Right kidney (tissue), 9 donors: ENCODE measurements around the gene TRIM3.
"Not testable (repeated sequence)": the region's sequence is repeated elsewhere in the genome, so short reads cannot be mapped to it uniquely, and the experiment has no call there.

Source experiments
- DNase-seq: peaks from one replicate; pipeline ENCODE4 v3.0.0-alpha.2; 2016
- long read RNA-seq, 8 donors: transcript quantifications; one replicate each; lab custom pipeline, GENCODE V29; 2026

TRIM3 gene
- long read RNA-seq, donor 1, partial matches to known transcripts: 0 of 2 reads
- long read RNA-seq, donor 1, other reads (novel, unspliced or antisense): 0 of 2 reads
- long read RNA-seq, donor 2, partial matches to known transcripts: 0 of 2 reads
- long read RNA-seq, donor 2, other reads (novel, unspliced or antisense): 0 of 2 reads
- long read RNA-seq, donor 3, partial matches to known transcripts: 0 of 1 reads
- long read RNA-seq, donor 3, other reads (novel, unspliced or antisense): 0 of 1 reads
- long read RNA-seq, donor 4, partial matches to known transcripts: 0 of 1 reads
- long read RNA-seq, donor 4, other reads (novel, unspliced or antisense): 0 of 1 reads
- long read RNA-seq, donor 5: 0 reads
- long read RNA-seq, donor 6, partial matches to known transcripts: 0 of 2 reads
- long read RNA-seq, donor 6, other reads (novel, unspliced or antisense): 0 of 2 reads
- long read RNA-seq, donor 7, partial matches to known transcripts: 0 of 1 reads
- long read RNA-seq, donor 7, other reads (novel, unspliced or antisense): 0 of 1 reads
- long read RNA-seq, donor 8: 0 reads

GRCh38 chr11:6473451-6474412 is at the start of gene TRIM3:
Gene TRIM3 (minus strand): TSS chr11:6473941. CDS start chr11:6465695, 8,246 bp downstream.
- DNase-seq: peak; percentile 90

- DNase-seq: no peak
These were observed 49.5 kb upstream of the TRIM3 start for GRCh38 chr11:6523253-6523652.

- DNase-seq: not testable (repeated sequence)
These were observed 48.2 kb upstream of the TRIM3 start for GRCh38 chr11:6521946-6522345.

GRCh38 chr11:6520265-6520664 is 46.5 kb upstream of the TRIM3 start:
- DNase-seq: no peak

- no peak for DNase-seq
These were observed 43.1 kb upstream of the TRIM3 start for GRCh38 chr11:6516865-6517264.

- DNase-seq: no peak
These were observed 32.0 kb upstream of the TRIM3 start for GRCh38 chr11:6505577-6506240.

- no peak for DNase-seq
These were observed 30.4 kb upstream of the TRIM3 start for GRCh38 chr11:6504166-6504565.

GRCh38 chr11:6502382-6502781 is 28.6 kb upstream of the TRIM3 start:
- no peak for DNase-seq

GRCh38 chr11:6498544-6498943 is 24.8 kb upstream of the TRIM3 start:
- no peak for DNase-seq

- no peak for DNase-seq
These were observed 24.4 kb upstream of the TRIM3 start for GRCh38 chr11:6498121-6498520.

- DNase-seq: no peak
These were observed 23.5 kb upstream of the TRIM3 start, which contains the start of gene DNHD1 for GRCh38 chr11:6497069-6497839. Gene DNHD1 (plus strand): TSS chr11:6497280. CDS start chr11:6498216, 936 bp downstream.

GRCh38 chr11:6489306-6489705 is 15.6 kb upstream of the TRIM3 start:
- no peak for DNase-seq

GRCh38 chr11:6488821-6489220 is 15.1 kb upstream of the TRIM3 start:
- DNase-seq: no peak

GRCh38 chr11:6488342-6488741 is 14.6 kb upstream of the TRIM3 start:
- no peak for DNase-seq

GRCh38 chr11:6486938-6487337 is 13.2 kb upstream of the TRIM3 start:
- DNase-seq: no peak

GRCh38 chr11:6486256-6486655 is 12.5 kb upstream of the TRIM3 start:
- no peak for DNase-seq

- no peak for DNase-seq
These were observed 11.9 kb upstream of the TRIM3 start for GRCh38 chr11:6485661-6486060.

- DNase-seq: no peak
These were observed 9.3 kb upstream of the TRIM3 start for GRCh38 chr11:6483015-6483414.

GRCh38 chr11:6482441-6482840 is 8.7 kb upstream of the TRIM3 start:
- DNase-seq: no peak

- no peak for DNase-seq
These were observed 8.2 kb upstream of the TRIM3 start for GRCh38 chr11:6481924-6482275.
